HG03196 (cell line): ENCODE measurements around the gene POU2F3.
A peak's percentile ranks its signal among the peaks of the same experiment; 100 is the strongest.

ENCODE experiments used
- ATAC-seq: cut with Tn5 transposase; IDR thresholded peaks from one replicate; pipeline ENCODE4 v1.9.1; 2021; ENCODE audit not compliant: unreplicated experiment

POU2F3 gene

GRCh38 chr11:120281143-120281795, 41.3 kb downstream of the POU2F3 start:
- ATAC-seq: no peak

GRCh38 chr11:120283124-120283523, 43.2 kb downstream of the POU2F3 start:
- ATAC-seq: no peak

GRCh38 chr11:120284272-120284671, 44.3 kb downstream of the POU2F3 start:
- ATAC-seq: no peak

- ATAC-seq: no peak
Measured at GRCh38 chr11:120285256-120285655, 45.3 kb downstream of the POU2F3 start.

GRCh38 chr11:120288021-120288420, 48.1 kb downstream of the POU2F3 start:
- ATAC-seq: no peak

GRCh38 chr11:120289426-120289825, 49.5 kb downstream of the POU2F3 start:
- no peak for ATAC-seq

- ATAC-seq: no peak
Measured at GRCh38 chr11:120290956-120291355, 51.0 kb downstream of the POU2F3 start.

GRCh38 chr11:120293038-120293800, 53.3 kb downstream of the POU2F3 start:
- ATAC-seq: no peak

- ATAC-seq: no peak
Measured at GRCh38 chr11:120294096-120294495, 54.2 kb downstream of the POU2F3 start.

- no peak for ATAC-seq
Measured at GRCh38 chr11:120295099-120295498, 55.2 kb downstream of the POU2F3 start.

- no peak for ATAC-seq
Measured at GRCh38 chr11:120296554-120296953, 56.6 kb downstream of the POU2F3 start.

- ATAC-seq: no peak
Measured at GRCh38 chr11:120298461-120298860, 58.5 kb downstream of the POU2F3 start.

GRCh38 chr11:120302001-120302805, 62.3 kb downstream of the POU2F3 start:
- no peak for ATAC-seq

- peak; percentile 68 for ATAC-seq
Measured at GRCh38 chr11:120303004-120303637, 63.2 kb downstream of the POU2F3 start.

- no peak for ATAC-seq
Measured at GRCh38 chr11:120304526-120304925, 64.6 kb downstream of the POU2F3 start.

- no peak for ATAC-seq
Measured at GRCh38 chr11:120305286-120305685, 65.3 kb downstream of the POU2F3 start.

- no peak for ATAC-seq
Measured at GRCh38 chr11:120306519-120307242, 66.7 kb downstream of the POU2F3 start.

- ATAC-seq: no peak
Measured at GRCh38 chr11:120307476-120307875, 67.5 kb downstream of the POU2F3 start.

GRCh38 chr11:120308081-120308480, 68.1 kb downstream of the POU2F3 start:
- no peak for ATAC-seq

GRCh38 chr11:120310870-120311269, 70.9 kb downstream of the POU2F3 start:
- no peak for ATAC-seq

- ATAC-seq: no peak
Measured at GRCh38 chr11:120314861-120315260, 74.9 kb downstream of the POU2F3 start.
